ENCODE data around the gene MAP3K1.

GRCh38 chr5:56814361-56814962 lies 887 bp upstream of the MAP3K1 start:
- no peak for TF ChIP-seq CTCF (conservative IDR thresholded peaks at IDR 0.05)
- no peak for TF ChIP-seq ZFX (IDR thresholded peaks at IDR 0.05)
